ENCODE data around the gene RNF213.

GRCh38 chr17:80381416-80381923 lies 120.8 kb downstream of the RNF213 start:
- TF ChIP-seq, protein P1, sequence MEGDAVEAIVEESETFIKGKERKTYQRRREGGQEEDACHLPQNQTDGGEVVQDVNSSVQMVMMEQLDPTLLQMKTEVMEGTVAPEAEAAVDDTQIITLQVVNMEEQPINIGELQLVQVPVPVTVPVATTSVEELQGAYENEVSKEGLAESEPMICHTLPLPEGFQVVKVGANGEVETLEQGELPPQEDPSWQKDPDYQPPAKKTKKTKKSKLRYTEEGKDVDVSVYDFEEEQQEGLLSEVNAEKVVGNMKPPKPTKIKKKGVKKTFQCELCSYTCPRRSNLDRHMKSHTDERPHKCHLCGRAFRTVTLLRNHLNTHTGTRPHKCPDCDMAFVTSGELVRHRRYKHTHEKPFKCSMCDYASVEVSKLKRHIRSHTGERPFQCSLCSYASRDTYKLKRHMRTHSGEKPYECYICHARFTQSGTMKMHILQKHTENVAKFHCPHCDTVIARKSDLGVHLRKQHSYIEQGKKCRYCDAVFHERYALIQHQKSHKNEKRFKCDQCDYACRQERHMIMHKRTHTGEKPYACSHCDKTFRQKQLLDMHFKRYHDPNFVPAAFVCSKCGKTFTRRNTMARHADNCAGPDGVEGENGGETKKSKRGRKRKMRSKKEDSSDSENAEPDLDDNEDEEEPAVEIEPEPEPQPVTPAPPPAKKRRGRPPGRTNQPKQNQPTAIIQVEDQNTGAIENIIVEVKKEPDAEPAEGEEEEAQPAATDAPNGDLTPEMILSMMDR (conservative IDR thresholded peaks at IDR 0.05 in 1 of 2, IDR thresholded peaks at IDR 0.05 in 1 of 2; ENCODE audit: low read depth in 1 of 2, low read length in 2 of 2) = no peak
- TF ChIP-seq EZH2 (IDR thresholded peaks at IDR 0.05; ENCODE audit: low read length, missing control alignments) = no peak

Measured in fibroblast of lung (primary cell).